Tibial artery (tissue), 4 donors: Measurements from ENCODE around the gene GABPB2.
A peak's percentile ranks its signal among the peaks of the same experiment; 100 is the strongest.
"Not testable (repeated sequence)": the region's sequence is repeated elsewhere in the genome, so short reads cannot be mapped to it uniquely, and the experiment has no call there.

Source experiments
- DNase-seq, 2 donors: peaks; one replicate each; pipeline ENCODE4 v3.0.0-alpha.2; 2019
- H3K27ac ChIP-seq, 2 donors: fragments of 200-600 bp; sonication (generic) in 1 of 2; 1 replicate in 1 of 2; 2 replicates in 1 of 2; pipeline ENCODE4 v1.5.1; 2018 to 2019; ENCODE audit warnings: mild to moderate bottlenecking in 1 of 2
- H3K27me3 ChIP-seq, 2 donors: fragments of 200-600 bp; sonication (generic) in 1 of 2; one replicate each; pipeline versions ENCODE4 v1.5.1 to v1.6.0; 2016 to 2019
- H3K36me3 ChIP-seq, 3 donors: fragments of 200-600 bp; sonication (generic) in 2 of 3; one replicate each; pipeline ENCODE4 v1.5.1; 2016 to 2019; ENCODE audit warnings: mild to moderate bottlenecking in 2 of 3
- H3K4me1 ChIP-seq, 4 donors: fragments of 200-600 bp; sonication (generic) in 2 of 4; 1 replicate in 3 of 4; 2 replicates in 1 of 4; pipeline ENCODE4 v1.5.1; 2016 to 2019
- H3K4me3 ChIP-seq, 2 donors: fragments of 200-600 bp; sonication (generic) in 1 of 2; 1 replicate in 1 of 2; 2 replicates in 1 of 2; pipeline ENCODE4 v1.5.1; 2018 to 2019; ENCODE audit warnings: mild to moderate bottlenecking in 2 of 2
- H3K9me3 ChIP-seq, 3 donors: fragments of 200-600 bp; sonication (generic) in 1 of 3; one replicate each; pipeline ENCODE4 v1.5.1; 2016 to 2019
- intact Hi-C: fragments of 100-400 bp; cut with DNase I; formaldehyde crosslinking; loops from one replicate; pipeline ENCODE4 v1.15.0; 2023; ENCODE audit warnings: low total_unique reads
- TF ChIP-seq, protein P1 (sequence below), 2 experiments: fragments of 200-600 bp in 1 of 2; fragments of 450-650 bp in 1 of 2; IDR thresholded peaks; one replicate each; pipeline ENCODE4 v1.5.1; 2017 to 2019; ENCODE audit warnings: antibody characterized with exemption in 2 of 2, mild to moderate bottlenecking in 1 of 2, moderate library complexity in 1 of 2

GABPB2 gene

DNA sequence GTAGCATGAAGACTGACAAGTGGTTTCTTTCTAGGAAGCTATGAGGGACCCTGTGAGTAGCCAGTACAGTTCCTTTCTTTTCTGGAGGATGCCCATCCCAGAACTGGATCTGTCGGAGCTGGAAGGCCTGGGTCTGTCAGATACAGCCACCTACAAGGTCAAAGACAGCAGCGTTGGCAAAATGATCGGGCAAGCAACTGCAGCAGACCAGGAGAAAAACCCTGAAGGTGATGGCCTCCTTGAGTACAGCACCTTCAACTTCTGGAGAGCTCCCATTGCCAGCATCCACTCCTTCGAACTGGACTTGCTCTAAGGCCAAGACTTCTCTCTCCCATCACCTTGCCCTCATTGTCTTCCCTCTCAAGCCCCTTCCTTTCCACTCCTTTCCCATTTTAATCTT, 3.4 kb upstream of the GABPB2 start:
- no peaks in the 10 kb centered on the region for H3K36me3 ChIP-seq
- intact Hi-C loops: no loop called here
- H3K9me3 ChIP-seq: no peaks in the 10 kb centered on the region
- DNase-seq: peak in 1 of 2 donors; percentile 53
- H3K27ac ChIP-seq: no peak overlapping the region
- peaks cover 0 to 13% (median 4%) of the 10 kb centered on the region in 4 donors for H3K4me1 ChIP-seq
- no peak overlapping the region for H3K4me3 ChIP-seq
- TF ChIP-seq, protein P1, sequence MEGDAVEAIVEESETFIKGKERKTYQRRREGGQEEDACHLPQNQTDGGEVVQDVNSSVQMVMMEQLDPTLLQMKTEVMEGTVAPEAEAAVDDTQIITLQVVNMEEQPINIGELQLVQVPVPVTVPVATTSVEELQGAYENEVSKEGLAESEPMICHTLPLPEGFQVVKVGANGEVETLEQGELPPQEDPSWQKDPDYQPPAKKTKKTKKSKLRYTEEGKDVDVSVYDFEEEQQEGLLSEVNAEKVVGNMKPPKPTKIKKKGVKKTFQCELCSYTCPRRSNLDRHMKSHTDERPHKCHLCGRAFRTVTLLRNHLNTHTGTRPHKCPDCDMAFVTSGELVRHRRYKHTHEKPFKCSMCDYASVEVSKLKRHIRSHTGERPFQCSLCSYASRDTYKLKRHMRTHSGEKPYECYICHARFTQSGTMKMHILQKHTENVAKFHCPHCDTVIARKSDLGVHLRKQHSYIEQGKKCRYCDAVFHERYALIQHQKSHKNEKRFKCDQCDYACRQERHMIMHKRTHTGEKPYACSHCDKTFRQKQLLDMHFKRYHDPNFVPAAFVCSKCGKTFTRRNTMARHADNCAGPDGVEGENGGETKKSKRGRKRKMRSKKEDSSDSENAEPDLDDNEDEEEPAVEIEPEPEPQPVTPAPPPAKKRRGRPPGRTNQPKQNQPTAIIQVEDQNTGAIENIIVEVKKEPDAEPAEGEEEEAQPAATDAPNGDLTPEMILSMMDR (IDR thresholded peaks at IDR 0.05): no peak
- H3K27me3 ChIP-seq: no peaks in the 10 kb centered on the region

DNA sequence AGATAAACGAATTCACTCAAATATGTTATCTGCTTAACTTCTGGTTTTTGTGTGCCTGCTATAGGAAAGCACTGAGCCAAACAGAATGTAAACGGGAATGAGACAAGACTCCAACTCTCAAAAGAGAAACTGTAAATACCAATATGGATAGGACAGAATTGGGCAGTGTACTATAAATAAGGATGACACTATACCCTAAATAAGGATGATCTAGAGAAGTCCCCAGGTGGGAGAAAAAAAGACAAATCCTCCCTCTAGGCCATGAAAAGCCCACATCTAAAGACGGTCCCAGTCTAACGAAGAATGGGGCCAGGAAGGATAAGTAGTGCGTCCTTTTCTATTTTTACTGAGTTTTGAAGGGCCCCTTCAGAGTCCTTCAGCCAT, 1.5 kb upstream of the GABPB2 start:
- no peak overlapping the region for H3K4me3 ChIP-seq

DNA sequence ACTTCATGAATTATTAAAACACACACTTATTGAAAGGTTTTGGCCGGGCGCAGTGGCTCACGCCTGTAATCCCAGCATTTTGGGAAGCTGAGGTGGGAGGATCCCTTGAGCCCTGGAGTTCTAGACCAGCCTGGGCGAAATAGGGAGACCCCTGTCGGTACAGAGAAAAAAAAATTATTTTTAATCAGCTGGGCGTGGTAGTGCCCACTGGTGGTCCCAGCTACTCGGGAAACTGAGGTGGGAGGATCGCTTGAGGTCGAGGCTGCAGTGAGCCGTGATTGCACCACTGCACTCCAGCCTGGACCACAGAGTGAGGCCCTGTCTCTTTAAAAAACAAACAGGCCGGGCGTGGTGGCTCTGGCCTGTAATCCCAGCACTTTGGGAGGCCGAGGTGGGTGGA, 1.7 kb downstream of the GABPB2 start:
- no peaks in the 10 kb centered on the region for H3K9me3 ChIP-seq
- peak overlapping the region in 1 of 2 donors; percentile 96 for H3K27ac ChIP-seq
- TF ChIP-seq, protein P1 (IDR thresholded peaks at IDR 0.05): no peak
- intact Hi-C loops: no loop called here
- H3K27me3 ChIP-seq: no peaks in the 10 kb centered on the region
- no peak overlapping the region for H3K4me3 ChIP-seq
- no peak for DNase-seq
- H3K36me3 ChIP-seq: peaks cover 0 to 8% (median 0%) of the 10 kb centered on the region in 3 donors
- peaks cover 0 to 13% (median 4%) of the 10 kb centered on the region in 4 donors for H3K4me1 ChIP-seq

More for the DNA sequence above, 1.5 kb upstream of the GABPB2 start:
- peak overlapping the region in 1 of 2 donors; percentile 96 for H3K27ac ChIP-seq
- no peak for DNase-seq
- no peaks in the 10 kb centered on the region for H3K36me3 ChIP-seq
- intact Hi-C loops: no loop called here
- H3K9me3 ChIP-seq: no peaks in the 10 kb centered on the region
- H3K27me3 ChIP-seq: no peaks in the 10 kb centered on the region
- TF ChIP-seq, protein P1 (IDR thresholded peaks at IDR 0.05): no peak
- H3K4me1 ChIP-seq: peaks cover 0 to 13% (median 4%) of the 10 kb centered on the region in 4 donors

DNA sequence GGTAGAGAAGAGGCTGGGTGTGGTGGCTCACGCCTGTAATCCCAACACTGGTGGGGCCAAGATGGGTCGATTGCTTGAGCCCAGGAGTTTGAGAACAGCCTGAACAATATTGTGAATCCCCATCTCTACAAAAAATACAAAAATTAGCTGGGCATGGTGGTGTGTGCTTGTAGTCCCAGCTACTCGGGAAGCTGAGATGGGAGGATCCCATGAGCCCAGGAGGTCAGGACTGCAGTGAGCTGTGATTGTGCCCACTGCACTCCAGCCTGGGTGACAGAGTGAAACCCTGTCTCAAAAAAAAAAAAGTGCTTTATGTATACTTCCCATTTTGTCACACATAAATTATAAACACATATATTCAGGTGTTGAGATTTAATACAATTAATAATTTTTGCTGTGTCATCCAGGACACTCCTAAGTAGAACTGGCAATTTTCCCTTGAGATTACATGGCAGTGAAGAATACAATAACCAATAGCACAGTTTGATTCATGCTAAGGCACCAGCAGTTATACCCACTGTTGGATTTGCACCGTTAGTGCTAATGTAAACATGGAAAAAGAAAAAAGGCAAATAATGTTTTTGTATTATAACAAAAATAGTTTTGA, 15.5 kb downstream of the GABPB2 start:
- intact Hi-C loops: no loop called here
- no peak for DNase-seq
- Histone ChIP-seq H3K4me3 (no peak overlapping the region), H3K4me1 (no peaks in the 10 kb centered on the region), H3K27ac (no peak overlapping the region), H3K27me3 (no peaks in the 10 kb centered on the region), H3K9me3 (no peaks in the 10 kb centered on the region), H3K36me3 (peaks cover 0 to 8% (median 5%) of the 10 kb centered on the region in 3 donors)
- TF ChIP-seq, protein P1 (IDR thresholded peaks at IDR 0.05): no peak

DNA sequence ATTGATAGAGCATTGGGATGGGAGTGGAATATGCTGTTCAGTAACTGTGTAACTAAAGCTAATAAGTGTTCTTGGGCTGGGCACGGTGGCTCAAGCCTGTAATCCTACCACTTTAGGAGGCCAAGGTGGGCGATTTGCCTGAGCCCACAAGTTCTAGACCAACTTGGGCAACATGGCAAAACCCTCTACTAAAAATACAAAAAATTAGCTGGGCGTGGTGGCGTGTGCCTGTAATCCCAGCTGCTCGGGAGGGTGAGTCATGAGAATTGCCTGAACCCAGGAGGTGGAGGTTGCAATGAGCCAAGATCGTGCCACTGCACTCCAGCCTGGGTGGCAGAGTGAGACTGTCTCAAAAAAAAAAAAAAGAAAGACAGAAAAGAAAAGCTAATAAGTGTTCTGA, 26.9 kb downstream of the GABPB2 start:
- H3K36me3 ChIP-seq: peaks cover 6 to 22% (median 6%) of the 10 kb centered on the region in 3 donors
- H3K9me3 ChIP-seq, H3K27me3 ChIP-seq, H3K27ac ChIP-seq, H3K4me3 ChIP-seq, H3K4me1 ChIP-seq, intact Hi-C loops: not testable (repeated sequence)
- peak in 1 of 2 donors; percentile 40 for DNase-seq

DNA sequence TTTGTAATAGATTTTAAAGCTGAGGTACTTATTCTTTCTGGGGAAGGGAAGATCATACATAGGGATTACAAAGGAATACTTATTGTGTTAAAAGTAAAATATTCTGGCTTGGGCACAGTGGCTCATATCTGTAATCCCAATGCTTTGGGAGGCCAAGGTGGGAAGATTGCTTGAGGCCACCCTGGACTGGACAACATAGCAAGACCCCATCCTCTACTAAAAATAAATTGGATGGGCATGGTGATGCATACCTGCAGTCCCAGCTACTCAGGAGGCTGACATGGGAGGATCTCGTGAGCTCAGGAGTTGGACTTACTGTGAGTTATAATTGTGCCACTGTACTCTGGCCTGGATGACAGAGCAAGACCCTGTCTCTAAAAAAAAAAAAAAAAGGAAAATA, 27.6 kb downstream of the GABPB2 start:
- TF ChIP-seq, protein P1 (IDR thresholded peaks at IDR 0.05): no peak
- intact Hi-C loops: no loop called here
- Histone ChIP-seq H3K9me3 (no peaks in the 10 kb centered on the region), H3K4me3 (no peak overlapping the region), H3K27me3 (no peaks in the 10 kb centered on the region), H3K27ac (no peak overlapping the region), H3K36me3 (peaks cover 6 to 28% (median 6%) of the 10 kb centered on the region in 3 donors), H3K4me1 (no peaks in the 10 kb centered on the region)
- DNase-seq: peak in 1 of 2 donors; percentile 19
